ENCODE data around the gene STEAP1B. TPM values are rescaled to one million over a fixed set of nuclear protein-coding genes. Genes with fewer than 3 reads are reported as not detected.

Gene STEAP1B
- total RNA-seq, 1 donor: 31.8 TPM

DNA sequence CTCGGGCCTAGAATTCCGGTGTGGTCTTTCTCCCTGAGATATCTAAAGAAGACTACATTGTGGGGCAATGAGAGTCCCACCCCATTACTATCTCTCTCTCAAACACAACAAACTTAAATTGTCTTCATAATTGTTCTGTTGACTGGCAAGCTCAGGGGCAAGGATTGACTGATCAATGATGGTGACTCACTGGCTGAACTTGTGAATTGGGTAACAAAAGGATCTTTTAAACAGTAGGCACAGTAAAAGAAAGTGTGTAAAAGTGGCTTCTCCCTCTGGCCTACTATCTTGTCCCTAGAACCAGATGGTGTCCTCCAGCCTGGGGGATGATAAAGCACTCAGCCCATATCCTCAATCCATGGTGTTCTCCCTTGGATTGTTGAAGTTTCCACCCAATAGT, 80.0 kb downstream of the STEAP1B start:
- peaks cover 9% of the 10 kb centered on the region for H3K36me3 ChIP-seq (ENCODE audit: insufficient read depth, low read length)
- H4K20me1 ChIP-seq (ENCODE audit: insufficient read depth, low read length): no peaks in the 10 kb centered on the region
- no peak for DNase-seq (ENCODE audit: insufficient read length, low spot score, missing footprints)
- H3K4me1 ChIP-seq (ENCODE audit: insufficient read depth, low read length): no peaks in the 10 kb centered on the region
- no peak overlapping the region for H3K27ac ChIP-seq (ENCODE audit: low read depth, low read length)
- no peaks in the 10 kb centered on the region for H3K9me3 ChIP-seq (ENCODE audit: low read depth, low read length)
- no peaks in the 10 kb centered on the region for H3K27me3 ChIP-seq (ENCODE audit: insufficient read depth, low read length)
- no peak for TF ChIP-seq CTCF (IDR thresholded peaks at IDR 0.05; ENCODE audit: extremely low read depth, low read depth, low read length)
- H3K4me2 ChIP-seq (ENCODE audit: insufficient read depth, low read length): no peak overlapping the region
- no peak overlapping the region for H2AFZ ChIP-seq (ENCODE audit: low read length)
- H3K79me2 ChIP-seq (ENCODE audit: insufficient read depth, low read length): no peaks in the 10 kb centered on the region
- H3K4me3 ChIP-seq (ENCODE audit: insufficient read depth, low read length): no peak overlapping the region

DNA sequence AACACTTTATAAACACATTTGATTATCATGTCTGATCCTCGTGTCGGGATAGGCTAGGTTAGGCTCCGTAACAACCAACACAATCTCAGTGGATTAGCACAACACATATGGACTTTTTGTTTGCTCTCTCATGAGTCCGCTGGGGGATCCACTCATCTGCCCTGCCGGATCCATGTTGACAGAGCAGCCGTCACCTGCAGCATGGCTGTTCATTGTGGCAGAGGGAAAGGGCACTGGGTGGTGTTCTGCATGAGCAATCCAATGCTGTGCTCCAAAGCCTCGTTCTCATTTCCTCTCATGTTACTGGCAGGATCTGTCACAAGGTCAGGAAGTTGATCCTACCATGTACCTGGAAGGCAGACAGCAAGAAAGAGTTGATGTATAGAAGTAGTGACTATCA, 80.5 kb downstream of the STEAP1B start:
- Histone ChIP-seq H3K4me2 (ENCODE audit: insufficient read depth, low read length) (no peak overlapping the region), H3K79me2 (ENCODE audit: insufficient read depth, low read length) (no peaks in the 10 kb centered on the region), H3K27me3 (ENCODE audit: insufficient read depth, low read length) (no peaks in the 10 kb centered on the region), H3K4me1 (ENCODE audit: insufficient read depth, low read length) (no peaks in the 10 kb centered on the region), H3K4me3 (ENCODE audit: insufficient read depth, low read length) (no peak overlapping the region), H3K9me3 (ENCODE audit: low read depth, low read length) (no peaks in the 10 kb centered on the region), H3K36me3 (ENCODE audit: insufficient read depth, low read length) (peaks cover 9% of the 10 kb centered on the region), H2AFZ (ENCODE audit: low read length) (no peak overlapping the region), H3K27ac (ENCODE audit: low read depth, low read length) (no peak overlapping the region), H4K20me1 (ENCODE audit: insufficient read depth, low read length) (no peaks in the 10 kb centered on the region)
- no peak for TF ChIP-seq CTCF (IDR thresholded peaks at IDR 0.05; ENCODE audit: extremely low read depth, low read depth, low read length)
- DNase-seq (ENCODE audit: insufficient read length, low spot score, missing footprints): no peak

DNA sequence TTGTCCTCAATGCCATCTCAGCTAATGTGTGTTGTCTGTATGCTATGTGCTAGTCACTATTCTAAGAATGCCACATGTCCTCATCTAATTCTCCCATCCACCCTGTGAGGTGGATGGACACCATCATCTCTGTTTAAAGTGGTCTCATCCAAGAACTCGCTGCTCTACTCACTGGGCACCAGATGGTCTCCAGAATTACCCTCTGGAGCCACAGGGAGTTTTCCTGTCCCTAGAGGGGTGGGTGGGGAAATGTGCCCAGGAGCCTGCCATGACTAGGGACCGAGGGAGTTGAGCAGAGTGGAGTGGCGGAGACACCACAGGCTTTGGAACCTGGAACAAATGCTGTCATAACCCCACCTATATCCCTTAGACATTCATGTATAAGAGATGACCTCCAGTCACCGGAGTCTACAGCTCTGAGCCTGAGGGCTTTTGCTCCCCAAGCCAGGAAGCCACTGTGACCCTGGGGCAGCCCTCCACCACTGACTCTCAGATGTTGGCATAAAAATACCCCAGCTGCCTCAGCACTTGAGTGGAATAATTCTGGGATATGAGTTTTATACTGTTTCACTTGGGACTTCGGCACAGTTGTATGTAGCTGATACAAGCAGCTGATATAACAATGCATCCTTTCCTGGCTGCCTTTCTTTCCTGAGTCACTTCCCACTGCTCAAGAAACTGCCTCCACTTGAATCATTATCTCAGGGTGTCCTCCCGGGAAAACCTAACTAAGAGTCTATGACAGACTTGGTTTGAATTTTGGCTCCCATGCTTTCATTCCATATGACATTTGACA, 81.5 kb downstream of the STEAP1B start:
- Histone ChIP-seq H3K4me2 (ENCODE audit: insufficient read depth, low read length) (no peak overlapping the region), H2AFZ (ENCODE audit: low read length) (no peak overlapping the region), H3K27me3 (ENCODE audit: insufficient read depth, low read length) (no peaks in the 10 kb centered on the region), H4K20me1 (ENCODE audit: insufficient read depth, low read length) (no peaks in the 10 kb centered on the region), H3K79me2 (ENCODE audit: insufficient read depth, low read length) (no peaks in the 10 kb centered on the region), H3K9me3 (ENCODE audit: low read depth, low read length) (no peaks in the 10 kb centered on the region), H3K27ac (ENCODE audit: low read depth, low read length) (no peak overlapping the region), H3K4me1 (ENCODE audit: insufficient read depth, low read length) (no peaks in the 10 kb centered on the region), H3K4me3 (ENCODE audit: insufficient read depth, low read length) (no peak overlapping the region), H3K36me3 (ENCODE audit: insufficient read depth, low read length) (peaks cover 9% of the 10 kb centered on the region)
- TF ChIP-seq CTCF (IDR thresholded peaks at IDR 0.05; ENCODE audit: extremely low read depth, low read depth, low read length): no peak
- peak; percentile 80 for DNase-seq (ENCODE audit: insufficient read length, low spot score, missing footprints)

GRCh38 chr7:22417841-22418240, 82.1 kb downstream of the STEAP1B start:
- TF ChIP-seq CTCF (IDR thresholded peaks at IDR 0.05; ENCODE audit: extremely low read depth, low read depth, low read length): no peak
- H3K27ac ChIP-seq (ENCODE audit: low read depth, low read length): no peak overlapping the region

More at GRCh38 chr7:22417841-22418240, 82.1 kb downstream of the STEAP1B start:
- H4K20me1 ChIP-seq (ENCODE audit: insufficient read depth, low read length): no peaks in the 10 kb centered on the region
- peaks cover 9% of the 10 kb centered on the region for H3K36me3 ChIP-seq (ENCODE audit: insufficient read depth, low read length)
- no peak overlapping the region for H2AFZ ChIP-seq (ENCODE audit: low read length)
- no peaks in the 10 kb centered on the region for H3K4me1 ChIP-seq (ENCODE audit: insufficient read depth, low read length)
- H3K9me3 ChIP-seq (ENCODE audit: low read depth, low read length): no peaks in the 10 kb centered on the region
- H3K4me2 ChIP-seq (ENCODE audit: insufficient read depth, low read length): no peak overlapping the region
- H3K27me3 ChIP-seq (ENCODE audit: insufficient read depth, low read length): no peaks in the 10 kb centered on the region
- H3K79me2 ChIP-seq (ENCODE audit: insufficient read depth, low read length): no peaks in the 10 kb centered on the region
- H3K4me3 ChIP-seq (ENCODE audit: insufficient read depth, low read length): no peak overlapping the region
- no peak for DNase-seq (ENCODE audit: insufficient read length, low spot score, missing footprints)
